SK-N-MC (cell line): Measurements from ENCODE around the gene PPP1R37.

ENCODE experiments used
- EZH2 ChIP-seq: fragments of 200-600 bp; sonication (generic); IDR thresholded peaks from one replicate; pipeline ENCODE4 v1.6.1; 2017; ENCODE audit warnings: antibody characterized with exemption
- POLR2AphosphoS5 ChIP-seq: IDR thresholded peaks from 2 replicates; pipeline ENCODE4 v1.6.1; 2012; ENCODE audit warnings: mild to moderate bottlenecking, low read depth, low read length, borderline replicate concordance

DNA sequence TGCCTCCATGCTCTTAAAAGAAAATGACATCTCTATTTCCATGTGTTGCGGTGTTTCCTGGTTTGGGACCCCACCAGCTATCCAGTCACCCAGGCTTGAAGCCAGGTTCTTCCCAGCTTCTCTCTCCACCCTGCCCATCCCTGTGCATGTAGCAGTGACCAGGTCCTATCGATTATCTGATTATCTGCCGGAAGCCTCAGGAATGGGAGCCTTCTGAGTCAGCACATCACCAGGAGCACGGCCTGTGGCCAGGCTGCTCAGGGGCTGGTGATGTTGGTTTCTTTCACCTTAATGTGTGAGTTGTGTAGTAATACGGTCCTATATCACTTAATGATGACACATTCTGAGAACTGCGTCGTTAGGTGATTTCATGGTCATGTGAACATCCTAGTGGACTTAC, 33.7 kb downstream of the PPP1R37 start:
- TF ChIP-seq EZH2, result no peak
- no peak for TF ChIP-seq POLR2AphosphoS5
